ENCODE measurements around the gene CIBAR2. TPM values are rescaled to one million over a fixed set of nuclear protein-coding genes. Genes with fewer than 3 reads are reported as not detected.

The CIBAR2 gene
- not detected for total RNA-seq
- total RNA-seq: 0 reads per million in 2 donors

- DNase-seq: no peak
- Mint-ChIP-seq H3K4me3 (no peak within 1 kb of the TSS), H3K27ac (no peak within 1 kb of the TSS), H3K27me3 (no peaks in the 10 kb centered on the region), H3K4me1 (peaks cover 5% of the 10 kb centered on the region), H3K36me3 (ENCODE audit: low read depth) (no peaks in the 10 kb centered on the region)
- no peak for ATAC-seq
- no peaks in the 10 kb centered on the region for H3K9me3 ChIP-seq (ENCODE audit: control insufficient read depth, low read length, poor library complexity, severe bottlenecking)
Observed at GRCh38 chr16:85112364-85112763, at the start of gene CIBAR2. Gene CIBAR2 (minus strand): TSS chr16:85112472. CDS start chr16:85112352, 120 bp downstream.

DNA sequence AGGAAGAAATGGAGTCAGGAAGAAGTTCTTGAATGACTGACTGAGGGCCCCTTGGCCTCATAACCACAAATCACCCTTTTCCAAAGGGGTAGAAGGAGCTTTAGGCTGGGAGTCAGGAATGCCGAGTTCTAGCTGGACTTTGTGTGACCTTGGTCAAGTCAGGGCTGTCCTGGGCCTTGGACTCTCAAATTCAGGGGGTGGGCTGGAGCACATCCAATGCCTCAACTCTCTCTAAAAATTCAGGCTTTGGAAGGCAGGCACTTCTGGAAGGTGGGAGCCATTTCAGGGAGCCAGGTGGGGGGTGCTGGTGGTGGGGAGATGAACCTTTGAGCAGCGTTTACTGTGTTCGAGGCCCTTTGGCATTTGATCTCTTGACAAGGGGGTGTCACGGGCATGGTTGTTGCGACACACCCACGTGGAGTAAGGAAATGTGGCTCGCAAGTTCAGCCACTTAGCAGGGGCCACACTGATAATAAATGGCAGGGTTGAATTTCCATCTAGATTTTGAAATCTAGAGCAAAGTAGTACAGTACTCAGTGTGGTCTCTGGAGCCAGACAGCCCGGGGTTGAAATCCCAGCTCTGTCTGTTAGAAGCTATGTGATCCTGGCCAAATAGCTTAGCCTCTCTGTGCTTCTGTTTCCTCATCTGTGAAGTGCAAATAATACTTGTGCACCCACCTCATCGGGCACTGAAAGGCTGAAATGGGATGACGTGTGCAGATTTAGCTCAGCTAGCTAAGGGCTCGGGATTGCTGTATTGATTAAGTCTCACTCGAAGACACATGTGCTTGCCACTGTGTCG, 47.1 kb upstream of the CIBAR2 start:
- Mint-ChIP-seq H3K27me3 (peaks cover 12% of the 10 kb centered on the region), H3K4me1 (peaks cover 9% of the 10 kb centered on the region), H3K27ac (no peak overlapping the region), H3K36me3 (ENCODE audit: low read depth) (peaks cover 12% of the 10 kb centered on the region), H3K4me3 (no peak overlapping the region)
- no peaks in the 10 kb centered on the region for H3K9me3 ChIP-seq (ENCODE audit: control insufficient read depth, low read length, poor library complexity, severe bottlenecking)
- ATAC-seq (no peak), DNase-seq (no peak)

DNA sequence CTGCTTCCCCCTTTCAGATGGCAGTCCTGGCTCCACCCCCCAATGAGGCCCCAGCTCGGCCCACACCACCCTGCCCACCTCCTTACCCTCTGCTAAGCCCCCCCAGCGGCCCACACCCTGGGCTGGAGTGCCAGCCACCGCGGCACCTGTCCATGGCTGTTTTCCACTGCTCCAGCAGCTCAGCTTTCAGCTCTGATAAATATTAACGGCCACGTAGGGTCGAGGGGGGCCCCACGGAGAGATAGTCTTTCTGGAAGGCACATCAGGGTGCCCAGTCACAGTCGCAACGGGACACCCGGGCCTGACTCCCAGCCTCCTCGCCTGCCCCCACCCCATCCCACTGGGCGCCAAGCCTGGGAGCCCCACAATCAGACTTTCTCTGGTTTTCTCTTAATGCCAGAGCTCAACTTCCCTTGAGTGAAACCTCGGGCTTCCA, 46.5 kb upstream of the CIBAR2 start:
- Mint-ChIP-seq H3K4me1 (peaks cover 9% of the 10 kb centered on the region), H3K27ac (no peak overlapping the region), H3K4me3 (no peak overlapping the region), H3K27me3 (peaks cover 12% of the 10 kb centered on the region), H3K36me3 (ENCODE audit: low read depth) (peaks cover 12% of the 10 kb centered on the region)
- no peaks in the 10 kb centered on the region for H3K9me3 ChIP-seq (ENCODE audit: control insufficient read depth, low read length, poor library complexity, severe bottlenecking)
- ATAC-seq (no peak), DNase-seq (no peak)

- Mint-ChIP-seq H3K36me3 (ENCODE audit: low read depth) (peaks cover 12% of the 10 kb centered on the region), H3K27me3 (peaks cover 12% of the 10 kb centered on the region), H3K4me1 (peaks cover 9% of the 10 kb centered on the region), H3K4me3 (peak overlapping the region; percentile 94), H3K27ac (peak overlapping the region; percentile 86)
- no peaks in the 10 kb centered on the region for H3K9me3 ChIP-seq (ENCODE audit: control insufficient read depth, low read length, poor library complexity, severe bottlenecking)
- DNase-seq (no peak), ATAC-seq (peak; percentile 59)
Observed at GRCh38 chr16:85157813-85158742, 45.8 kb upstream of the CIBAR2 start.

DNA sequence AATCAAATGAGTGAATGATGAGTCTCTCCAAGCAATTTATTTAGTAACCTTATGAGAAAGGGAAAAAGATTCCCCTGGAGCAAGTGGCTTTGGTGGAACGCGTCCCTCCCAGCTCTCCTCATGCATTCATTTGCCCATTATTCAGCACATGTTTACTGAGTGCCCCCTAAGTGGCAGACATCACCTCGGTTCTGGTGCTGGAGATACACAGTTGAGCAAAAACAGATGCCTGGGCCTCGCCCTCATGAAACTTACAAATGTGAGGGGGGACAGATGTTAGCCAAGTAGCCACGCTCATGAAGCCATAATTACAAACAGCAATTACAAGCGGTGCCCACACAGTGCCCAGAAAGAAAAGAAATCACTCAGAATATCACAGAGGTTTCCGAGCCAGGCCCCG, 45.1 kb upstream of the CIBAR2 start:
- H3K36me3 Mint-ChIP-seq (ENCODE audit: low read depth): peaks cover 12% of the 10 kb centered on the region
- H3K27me3 Mint-ChIP-seq: peaks cover 9% of the 10 kb centered on the region
- peak overlapping the region; percentile 94 for H3K4me3 Mint-ChIP-seq
- no peak for ATAC-seq
- DNase-seq: no peak
- peaks cover 9% of the 10 kb centered on the region for H3K4me1 Mint-ChIP-seq
- H3K27ac Mint-ChIP-seq: peak overlapping the region; percentile 86
- no peaks in the 10 kb centered on the region for H3K9me3 ChIP-seq (ENCODE audit: control insufficient read depth, low read length, poor library complexity, severe bottlenecking)

DNA sequence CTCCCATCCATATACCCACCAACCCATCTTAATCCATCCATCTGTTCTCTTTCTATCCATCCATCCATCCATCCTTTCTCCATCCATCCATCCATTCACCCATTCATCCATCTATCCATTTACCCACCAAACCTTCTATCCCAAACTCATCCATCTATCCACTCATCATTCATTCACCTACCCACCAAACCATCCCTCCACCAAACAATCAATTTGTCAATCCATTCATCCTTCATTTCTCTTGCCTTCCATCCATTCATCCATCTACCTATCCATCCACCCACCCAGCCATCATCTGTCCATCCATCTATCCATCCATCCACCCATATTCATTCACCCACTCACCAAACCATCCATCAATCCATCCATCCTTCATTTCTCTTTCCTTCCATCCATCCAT, 44.6 kb upstream of the CIBAR2 start:
- no peak overlapping the region for H3K4me3 Mint-ChIP-seq
- peaks cover 12% of the 10 kb centered on the region for H3K36me3 Mint-ChIP-seq (ENCODE audit: low read depth)
- H3K27ac Mint-ChIP-seq: no peak overlapping the region
- H3K27me3 Mint-ChIP-seq: peaks cover 8% of the 10 kb centered on the region
- H3K4me1 Mint-ChIP-seq: peaks cover 9% of the 10 kb centered on the region
- no peaks in the 10 kb centered on the region for H3K9me3 ChIP-seq (ENCODE audit: control insufficient read depth, low read length, poor library complexity, severe bottlenecking)
- DNase-seq (no peak), ATAC-seq (no peak)

DNA sequence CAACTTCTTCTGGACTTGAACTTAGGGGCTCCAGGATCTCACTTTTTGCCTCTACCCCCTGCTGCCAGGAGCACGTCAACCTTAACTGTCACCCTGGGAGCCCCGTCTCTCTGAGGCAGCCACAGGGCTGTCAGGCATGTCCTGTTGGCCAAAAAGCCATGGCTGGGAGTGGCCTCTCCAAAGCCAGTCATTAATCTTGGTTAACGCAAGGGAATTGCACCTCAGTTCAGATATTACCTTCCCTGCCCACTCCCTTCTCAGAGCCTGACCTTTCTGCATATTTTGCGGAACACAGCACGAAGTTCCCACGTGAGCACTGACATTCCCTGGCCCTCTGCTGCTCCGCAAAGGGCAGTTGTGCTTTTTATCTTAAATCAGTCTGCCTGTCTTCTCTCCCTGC, 44.2 kb upstream of the CIBAR2 start:
- peaks cover 9% of the 10 kb centered on the region for H3K4me1 Mint-ChIP-seq
- no peak overlapping the region for H3K27ac Mint-ChIP-seq
- peaks cover 8% of the 10 kb centered on the region for H3K27me3 Mint-ChIP-seq
- no peaks in the 10 kb centered on the region for H3K9me3 ChIP-seq (ENCODE audit: control insufficient read depth, low read length, poor library complexity, severe bottlenecking)
- H3K4me3 Mint-ChIP-seq: no peak overlapping the region
- no peak for ATAC-seq
- DNase-seq: no peak
- H3K36me3 Mint-ChIP-seq (ENCODE audit: low read depth): peaks cover 12% of the 10 kb centered on the region

- no peaks in the 10 kb centered on the region for H3K9me3 ChIP-seq (ENCODE audit: control insufficient read depth, low read length, poor library complexity, severe bottlenecking)
- peaks cover 19% of the 10 kb centered on the region for H3K36me3 Mint-ChIP-seq (ENCODE audit: low read depth)
- no peak overlapping the region for H3K27ac Mint-ChIP-seq
- no peak for ATAC-seq
- H3K4me3 Mint-ChIP-seq: no peak overlapping the region
- H3K27me3 Mint-ChIP-seq: peaks cover 17% of the 10 kb centered on the region
- no peak for DNase-seq
- H3K4me1 Mint-ChIP-seq: peaks cover 19% of the 10 kb centered on the region
Observed at GRCh38 chr16:85153656-85154091, 41.4 kb upstream of the CIBAR2 start.

DNA sequence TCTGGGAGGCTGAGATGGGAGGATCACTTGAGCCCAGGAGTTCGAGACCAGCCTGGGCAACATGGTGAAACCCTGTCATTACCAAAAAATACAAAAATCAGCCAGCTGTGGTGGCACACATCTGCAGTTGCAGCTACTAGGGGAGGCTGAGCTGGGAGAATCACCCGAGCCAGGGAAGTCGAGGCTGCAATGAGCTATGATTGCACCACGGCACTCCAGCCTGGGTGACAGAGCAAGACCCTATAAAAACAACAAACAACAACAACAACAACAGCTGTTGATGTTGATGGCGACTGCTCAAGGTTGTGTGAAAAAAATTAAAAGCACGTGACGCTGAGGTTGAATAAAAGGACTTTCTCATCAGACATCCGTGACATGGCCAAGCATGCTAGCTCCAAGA, 40.8 kb upstream of the CIBAR2 start:
- no peaks in the 10 kb centered on the region for H3K9me3 ChIP-seq (ENCODE audit: control insufficient read depth, low read length, poor library complexity, severe bottlenecking)
- ATAC-seq: no peak
- no peak for DNase-seq
- Mint-ChIP-seq H3K36me3 (ENCODE audit: low read depth) (peaks cover 16% of the 10 kb centered on the region), H3K27me3 (peaks cover 14% of the 10 kb centered on the region), H3K4me1 (peaks cover 17% of the 10 kb centered on the region), H3K27ac (no peak overlapping the region), H3K4me3 (no peak overlapping the region)

GRCh38 chr16:85152414-85153030, 40.2 kb upstream of the CIBAR2 start:
- Mint-ChIP-seq H3K27me3 (peaks cover 9% of the 10 kb centered on the region), H3K27ac (no peak overlapping the region), H3K4me1 (peaks cover 11% of the 10 kb centered on the region), H3K36me3 (ENCODE audit: low read depth) (peaks cover 12% of the 10 kb centered on the region), H3K4me3 (no peak overlapping the region)
- DNase-seq: no peak
- ATAC-seq: no peak
- no peaks in the 10 kb centered on the region for H3K9me3 ChIP-seq (ENCODE audit: control insufficient read depth, low read length, poor library complexity, severe bottlenecking)

DNA sequence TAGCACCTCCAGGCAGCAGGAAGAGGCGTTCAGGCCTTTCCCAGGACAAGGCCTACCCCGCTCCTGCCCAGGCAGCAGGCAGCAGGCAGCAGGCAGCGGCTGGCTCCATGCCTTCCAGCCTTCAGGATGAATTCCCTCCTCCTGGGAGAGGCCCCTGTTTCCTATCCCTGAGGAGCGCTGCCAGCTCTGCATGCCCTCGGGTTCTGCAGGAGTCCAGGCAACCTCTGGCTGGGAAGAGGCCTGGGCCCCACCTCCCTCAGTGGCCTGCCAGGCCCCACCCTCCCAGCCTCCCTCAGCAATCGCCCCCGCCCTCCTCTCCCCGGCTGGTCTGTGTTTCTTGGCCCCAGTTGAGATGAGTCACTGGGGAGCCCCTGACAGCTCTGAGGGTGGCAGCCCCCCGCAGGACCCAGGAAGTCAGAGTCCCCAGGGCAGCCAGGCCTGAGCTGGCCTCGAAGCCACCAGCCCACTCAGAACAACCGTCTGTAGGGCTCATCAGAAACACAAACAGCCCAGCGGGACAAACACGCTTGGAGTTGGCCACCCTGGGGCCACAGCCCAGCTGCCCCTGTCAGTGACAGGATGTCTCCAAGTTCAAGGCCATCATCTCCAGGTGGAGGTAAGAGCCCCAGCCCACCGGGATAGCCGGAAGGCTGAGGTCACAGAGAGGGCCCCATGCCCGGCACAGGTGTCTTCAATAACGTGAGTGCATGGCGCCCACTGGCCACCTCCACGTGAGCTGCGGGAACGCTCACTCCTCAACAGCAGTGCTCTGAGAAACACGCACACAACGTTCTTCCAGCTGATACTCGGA, 39.5 kb upstream of the CIBAR2 start:
- no peaks in the 10 kb centered on the region for H3K9me3 ChIP-seq (ENCODE audit: control insufficient read depth, low read length, poor library complexity, severe bottlenecking)
- H3K36me3 Mint-ChIP-seq (ENCODE audit: low read depth): peaks cover 8% of the 10 kb centered on the region
- peaks cover 14% of the 10 kb centered on the region for H3K27me3 Mint-ChIP-seq
- H3K27ac Mint-ChIP-seq: no peak overlapping the region
- ATAC-seq (no peak), DNase-seq (no peak)
- peaks cover 10% of the 10 kb centered on the region for H3K4me1 Mint-ChIP-seq
- no peak overlapping the region for H3K4me3 Mint-ChIP-seq

DNA sequence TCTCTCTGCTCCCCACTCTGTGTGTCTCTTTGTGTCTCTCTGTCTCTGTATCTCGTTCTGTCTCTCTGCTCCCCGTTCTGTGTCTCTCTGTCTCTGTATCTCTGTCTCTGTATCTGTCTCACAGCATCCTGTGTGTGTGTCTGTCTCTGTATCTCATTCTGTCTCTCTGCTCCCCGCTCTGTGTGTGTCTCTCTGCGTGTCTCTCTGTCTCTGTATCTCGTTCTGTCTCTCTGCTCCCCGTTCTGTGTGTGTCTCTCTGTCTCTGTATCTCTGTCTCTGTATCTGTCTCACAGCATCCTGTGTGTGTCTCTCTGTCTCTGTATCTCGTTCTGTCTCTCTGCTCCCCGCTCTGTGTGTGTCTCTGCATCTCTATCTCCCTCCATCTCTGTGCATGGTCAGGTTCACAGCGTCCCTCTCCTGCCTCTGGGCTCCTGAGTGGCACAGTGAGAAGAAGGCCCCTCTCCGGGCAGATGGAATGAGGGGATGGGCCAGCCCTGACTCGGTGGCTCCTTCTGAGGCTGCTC, 38.9 kb upstream of the CIBAR2 start:
- DNase-seq (no peak), ATAC-seq (no peak)
- H3K27me3 Mint-ChIP-seq: peaks cover 14% of the 10 kb centered on the region
- H3K27ac Mint-ChIP-seq: peak overlapping the region; percentile 57
- H3K4me3 Mint-ChIP-seq: no peak overlapping the region
- H3K36me3 Mint-ChIP-seq (ENCODE audit: low read depth): peaks cover 7% of the 10 kb centered on the region
- no peaks in the 10 kb centered on the region for H3K9me3 ChIP-seq (ENCODE audit: control insufficient read depth, low read length, poor library complexity, severe bottlenecking)
- H3K4me1 Mint-ChIP-seq: peaks cover 10% of the 10 kb centered on the region
